Hepatocyte (in vitro differentiated cells): ENCODE results near the gene OR56B1.

Experiments
- CTCF ChIP-seq: fragments of 200-600 bp; sonication (generic); IDR thresholded peaks from 2 replicates; pipeline ENCODE4 v1.5.1; 2016; ENCODE audit warnings: antibody characterized with exemption, mild to moderate bottlenecking; ENCODE audit not compliant: poor library complexity
- EZH2phosphoT487 ChIP-seq: fragments of 200-600 bp; sonication (generic); IDR thresholded peaks from one replicate; pipeline ENCODE4 v1.6.1; 2018; ENCODE audit warnings: antibody characterized with exemption, mild to moderate bottlenecking, low read depth, moderate library complexity; ENCODE audit not compliant: unreplicated experiment, severe bottlenecking

- TF ChIP-seq CTCF (no peak), EZH2phosphoT487 (no peak)
Measured at GRCh38 chr11:5694642-5695041, 41.6 kb upstream of the OR56B1 start.
